Lung (tissue), 12 donors: ENCODE results near the gene IFNA6. TPM values are rescaled to one million over a fixed set of nuclear protein-coding genes. Genes with fewer than 3 reads are reported as not detected.

ENCODE experiments used
- ATAC-seq: fragments of 200-7000 bp; cut with Tn5 transposase; one replicate; pipeline ENCODE4 v1.9.1; 2020; ENCODE audit warnings: moderate number of reproducible peaks; ENCODE audit not compliant: insufficient read depth, low FRiP score
- DNase-seq, 3 donors: peaks; one replicate each; pipeline ENCODE4 v3.0.0-alpha.2; 2013 to 2017
- H3K27ac ChIP-seq, 2 donors: one replicate each; pipeline ENCODE4 v1.5.1; 2013; ENCODE audit warnings: mild to moderate bottlenecking in 2 of 2, moderate library complexity in 2 of 2, control low read depth in 1 of 2, inconsistent platforms in 1 of 2, low read depth in 1 of 2, low read length in 1 of 2
- H3K27me3 ChIP-seq, 3 donors: one replicate each; pipeline ENCODE4 v1.5.1; 2013; ENCODE audit warnings: low read length in 2 of 3; ENCODE audit not compliant: control insufficient read depth in 3 of 3, insufficient read depth in 3 of 3
- H3K36me3 ChIP-seq, 4 donors: one replicate each; pipeline ENCODE4 v1.5.1; 2013; ENCODE audit warnings: low read length in 4 of 4, mild to moderate bottlenecking in 1 of 4, moderate library complexity in 1 of 4; ENCODE audit not compliant: control insufficient read depth in 4 of 4, insufficient read depth in 4 of 4
- H3K4me1 ChIP-seq, 5 donors: one replicate each; pipeline ENCODE4 v1.5.1; 2013; ENCODE audit warnings: low read length in 5 of 5, mild to moderate bottlenecking in 2 of 5, moderate library complexity in 1 of 5; ENCODE audit not compliant: control insufficient read depth in 5 of 5, insufficient read depth in 5 of 5
- H3K4me3 ChIP-seq: one replicate; pipeline ENCODE4 v1.5.1; 2013; ENCODE audit warnings: mild to moderate bottlenecking, control low read depth, moderate library complexity
- H3K9ac ChIP-seq, 2 donors: one replicate each; pipeline ENCODE4 v1.5.1; 2013; ENCODE audit warnings: low read length in 2 of 2, control low read depth in 1 of 2; ENCODE audit not compliant: insufficient read depth in 1 of 2
- H3K9me3 ChIP-seq, 4 donors: one replicate each; pipeline ENCODE4 v1.5.1; 2013; ENCODE audit warnings: low read length in 3 of 4, mild to moderate bottlenecking in 1 of 4, moderate library complexity in 1 of 4; ENCODE audit not compliant: control insufficient read depth in 4 of 4, insufficient read depth in 3 of 4
- WGBS, 2 donors: extraction: QIAGEN DNeasy Blood & Tissue Kit; methylation state at CpG; one replicate each; pipeline ENCODE4 v1.1.7; 2013; 5-methylcytosine and 5-hydroxymethylcytosine counted together
- polyA plus RNA-seq, 2 donors: library from polyadenylated mRNA; stranded (reverse); fragments of 200-250 nt; gene quantifications; one replicate each; pipeline ENCODE4 v1.2.1, GENCODE V29; 2013
- total RNA-seq, 2 donors: library from RNA; depleted of rRNA in 1 of 2; stranded (reverse); fragments of >200 nt in 1 of 2; gene quantifications; one replicate each; pipeline ENCODE4 v1.2.1, GENCODE V29; 2014 to 2021
- TF ChIP-seq, protein P1 (sequence below): IDR thresholded peaks from 2 replicates; pipeline ENCODE4 v1.5.1; 2012; ENCODE audit warnings: mild to moderate bottlenecking; ENCODE audit errors: control extremely low read depth, extremely low read depth
- donor health status: control.
- donor health status: control.
- donor health status: Bipolar disorder and iron deficiency.
- donor health status: healthy.
- donor health status: DM: yes; HTN: yes; CAD: no.

The IFNA6 gene
- total and polyA plus RNA-seq, 4 donors = not detected

DNA sequence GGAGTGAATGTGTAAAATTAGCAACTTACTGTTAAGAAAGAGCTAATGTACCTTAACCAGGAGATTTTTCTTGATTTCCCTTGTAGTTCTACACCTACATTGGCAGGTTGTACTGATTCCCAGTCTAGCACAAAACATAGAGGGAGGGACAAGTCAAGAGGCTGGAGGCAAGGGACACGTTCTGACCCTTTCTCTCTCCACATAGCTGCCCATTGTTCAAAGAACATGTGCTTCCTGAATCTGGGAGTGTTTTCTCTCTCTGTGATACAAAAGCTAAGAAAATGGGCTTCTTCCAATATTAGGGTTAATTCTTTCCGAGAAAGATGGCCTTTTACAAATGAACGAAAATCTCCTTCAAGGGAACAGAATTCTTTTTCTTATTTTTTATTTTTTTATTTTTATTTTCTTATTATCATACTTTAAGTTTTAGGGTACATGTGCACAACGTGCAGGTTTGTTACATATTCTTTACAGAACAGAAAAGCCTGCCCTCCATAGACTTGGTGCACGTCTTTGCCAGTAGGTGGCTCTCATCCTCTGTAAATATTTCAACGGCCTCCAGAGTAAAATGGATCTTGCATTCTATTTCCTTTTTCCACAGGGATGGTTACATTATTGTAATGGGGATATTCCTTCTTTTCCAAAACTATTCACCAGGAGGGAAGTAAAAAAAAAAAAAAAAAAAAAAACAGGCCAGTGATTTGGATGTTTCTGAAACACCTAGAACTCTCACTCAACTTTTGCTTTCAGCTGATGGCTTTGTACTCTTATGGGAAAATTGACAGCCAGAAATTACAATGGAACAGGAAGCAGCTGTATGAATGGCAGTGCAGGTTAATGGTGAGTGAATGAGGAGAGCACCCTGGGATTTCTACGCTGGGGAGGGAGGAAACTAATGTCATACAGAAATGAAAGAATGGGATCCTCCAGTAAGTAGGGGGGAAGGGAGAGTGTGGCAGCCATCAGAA is 32.4 kb downstream of the IFNA6 start:
- H3K9me3 ChIP-seq = no peaks in the 10 kb centered on the region
- no peak overlapping the region for H3K4me3 ChIP-seq
- H3K36me3 ChIP-seq = peaks cover 4 to 5% (median 4%) of the 10 kb centered on the region in 4 donors
- ATAC-seq (peak; percentile 66), DNase-seq (peak; percentile 37 to 69 (median 67))
- no peak overlapping the region for H3K9ac ChIP-seq
- H3K27ac ChIP-seq = no peak overlapping the region
- peaks cover 0 to 11% (median 0%) of the 10 kb centered on the region in 5 donors for H3K4me1 ChIP-seq
- TF ChIP-seq, protein P1, sequence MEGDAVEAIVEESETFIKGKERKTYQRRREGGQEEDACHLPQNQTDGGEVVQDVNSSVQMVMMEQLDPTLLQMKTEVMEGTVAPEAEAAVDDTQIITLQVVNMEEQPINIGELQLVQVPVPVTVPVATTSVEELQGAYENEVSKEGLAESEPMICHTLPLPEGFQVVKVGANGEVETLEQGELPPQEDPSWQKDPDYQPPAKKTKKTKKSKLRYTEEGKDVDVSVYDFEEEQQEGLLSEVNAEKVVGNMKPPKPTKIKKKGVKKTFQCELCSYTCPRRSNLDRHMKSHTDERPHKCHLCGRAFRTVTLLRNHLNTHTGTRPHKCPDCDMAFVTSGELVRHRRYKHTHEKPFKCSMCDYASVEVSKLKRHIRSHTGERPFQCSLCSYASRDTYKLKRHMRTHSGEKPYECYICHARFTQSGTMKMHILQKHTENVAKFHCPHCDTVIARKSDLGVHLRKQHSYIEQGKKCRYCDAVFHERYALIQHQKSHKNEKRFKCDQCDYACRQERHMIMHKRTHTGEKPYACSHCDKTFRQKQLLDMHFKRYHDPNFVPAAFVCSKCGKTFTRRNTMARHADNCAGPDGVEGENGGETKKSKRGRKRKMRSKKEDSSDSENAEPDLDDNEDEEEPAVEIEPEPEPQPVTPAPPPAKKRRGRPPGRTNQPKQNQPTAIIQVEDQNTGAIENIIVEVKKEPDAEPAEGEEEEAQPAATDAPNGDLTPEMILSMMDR = peak; percentile 41
- 20 to 25% methylated on average over 7 of the region's 7 CpGs for WGBS, 2 donors
- peaks cover 0 to 3% (median 0%) of the 10 kb centered on the region in 3 donors for H3K27me3 ChIP-seq

DNA sequence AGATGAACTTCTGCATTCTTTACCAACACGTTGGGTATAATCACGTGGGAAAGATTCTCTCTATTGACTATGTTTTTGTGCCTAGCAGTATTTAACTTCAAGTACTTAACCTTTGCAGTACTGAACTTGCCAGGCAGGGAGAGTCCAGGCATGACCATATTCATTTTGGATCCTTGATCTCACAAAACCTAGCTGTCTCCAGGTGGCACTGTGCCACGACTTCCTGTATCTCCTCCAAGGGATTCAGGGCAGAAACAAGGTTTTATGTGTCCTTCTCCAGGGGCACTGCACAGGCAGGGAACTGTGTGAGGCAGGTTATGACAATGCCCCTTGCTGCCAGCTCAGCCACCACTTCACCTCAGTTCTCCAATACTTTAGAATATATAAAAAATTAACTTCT is 33.8 kb downstream of the IFNA6 start:
- WGBS, 2 donors = 25 to 30% methylated on average over 3 of the region's 3 CpGs

DNA sequence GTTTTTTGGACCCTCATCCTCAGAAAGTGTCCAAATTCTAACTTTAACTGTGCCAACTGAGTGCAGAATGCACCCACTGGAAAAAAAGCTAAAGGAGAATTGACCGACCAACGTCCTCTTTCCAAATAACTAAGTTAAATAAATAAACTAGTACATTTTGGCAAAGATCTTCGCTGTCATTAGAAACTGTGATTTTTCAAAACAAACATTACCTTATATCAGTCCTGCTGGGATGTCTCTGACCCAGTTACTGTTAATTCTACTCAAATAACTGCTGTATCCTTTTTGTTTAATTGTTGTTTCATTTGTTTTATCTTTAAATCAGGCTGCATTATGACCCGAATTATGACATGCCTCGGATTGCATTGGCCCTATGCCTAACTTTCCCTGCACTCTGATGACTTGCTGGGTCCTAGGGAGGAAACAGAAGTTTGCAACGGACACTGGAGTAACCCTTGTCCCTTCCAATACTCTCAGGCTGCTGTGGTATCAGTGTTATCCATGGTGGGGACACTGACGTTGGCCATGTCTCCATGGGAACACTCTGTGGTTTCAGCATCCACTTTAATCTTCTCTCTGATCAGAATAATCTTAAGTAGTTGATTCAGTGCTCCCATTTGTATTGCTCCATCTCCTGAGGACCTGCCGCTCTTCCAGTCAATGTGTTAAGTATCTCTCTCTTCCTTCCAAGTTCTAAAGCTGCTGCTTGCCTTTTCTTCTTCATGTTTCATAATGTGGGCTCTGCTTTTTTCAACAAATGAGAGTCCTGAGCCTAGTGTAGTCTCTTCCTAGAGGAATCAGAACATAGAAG is 34.5 kb downstream of the IFNA6 start:
- H3K9me3 ChIP-seq = no peaks in the 10 kb centered on the region
- no peak overlapping the region for H3K9ac ChIP-seq
- H3K27me3 ChIP-seq = peaks cover 0 to 3% (median 0%) of the 10 kb centered on the region in 3 donors
- ATAC-seq (no peak), DNase-seq (peak; percentile 33 to 69 (median 62))
- no peak overlapping the region for H3K27ac ChIP-seq
- TF ChIP-seq, protein P1 = no peak
- no peaks in the 10 kb centered on the region for H3K36me3 ChIP-seq
- peaks cover 0 to 11% (median 0%) of the 10 kb centered on the region in 5 donors for H3K4me1 ChIP-seq
- no peak overlapping the region for H3K4me3 ChIP-seq
- WGBS, 2 donors = 37 to 56% methylated on average over 8 of the region's 8 CpGs

More for the DNA sequence above, 33.8 kb downstream of the IFNA6 start:
- DNase-seq (no peak), ATAC-seq (no peak)
- TF ChIP-seq, protein P1 = no peak
- Histone ChIP-seq H3K9me3 (no peaks in the 10 kb centered on the region), H3K27ac (no peak overlapping the region), H3K27me3 (peaks cover 0 to 3% (median 0%) of the 10 kb centered on the region in 3 donors), H3K4me1 (peaks cover 0 to 11% (median 0%) of the 10 kb centered on the region in 5 donors), H3K36me3 (peaks cover 0 to 3% (median under 1%) of the 10 kb centered on the region in 4 donors), H3K9ac (no peak overlapping the region), H3K4me3 (no peak overlapping the region)
